PC-3 (cell line): ENCODE measurements around the gene AFG3L2. TPM values are rescaled to one million over a fixed set of nuclear protein-coding genes. Genes with fewer than 3 reads are reported as not detected.

ENCODE experiments used
- ATAC-seq: fragments of 200-7000 bp; cut with Tn5 transposase; 2 replicates; pipeline ENCODE4 v1.9.1; 2020; ENCODE audit warnings: mild to moderate bottlenecking, moderate library complexity
- BruUV-seq: library from RNA; stranded (reverse); fragments of 400-500 nt; replicated peaks from 2 replicates; lab custom pipeline; 2021; lab: Mats Ljungman, UMichigan
- CTCF ChIA-PET: fragments of 300-600 bp; sonication (Branson Sonifier 250); formaldehyde crosslinking; loops from one replicate; lab custom pipeline; 2022; ENCODE audit warnings: antibody characterized with exemption; lab: Charles Lee
- POLR2A ChIA-PET: fragments of 300-600 bp; sonication (Branson Sonifier 250); formaldehyde crosslinking; loops from one replicate; lab custom pipeline; 2022; ENCODE audit warnings: antibody characterized with exemption; ENCODE audit not compliant: unreplicated experiment; lab: Charles Lee
- DNase-seq: peaks from one replicate; pipeline ENCODE4 v3.0.0-alpha.2; 2015
- H2AFZ ChIP-seq: fragments of 300-600 bp; sonication (generic); 2 replicates; pipeline ENCODE4 v1.6.0; 2016; ENCODE audit warnings: antibody characterized with exemption, low read length
- H3F3A ChIP-seq: fragments of 300-600 bp; sonication (generic); one replicate; pipeline ENCODE4 v1.6.0; 2017; ENCODE audit warnings: antibody characterized with exemption, low read length, control low read depth, mild to moderate bottlenecking; ENCODE audit not compliant: unreplicated experiment
- H3K27ac ChIP-seq: fragments of 300-600 bp; sonication (generic); 2 replicates; pipeline ENCODE4 v1.5.1; 2016; ENCODE audit warnings: mild to moderate bottlenecking, low read length
- H3K27me3 ChIP-seq: fragments of 300-600 bp; sonication (generic); 2 replicates; pipeline ENCODE4 v1.6.1; 2016; ENCODE audit warnings: low read length, mixed read lengths
- H3K36me3 ChIP-seq: fragments of 300-600 bp; sonication (generic); 2 replicates; pipeline ENCODE4 v1.6.1; 2016; ENCODE audit warnings: low read depth, mixed run types, low read length, mixed read lengths
- H3K4me1 ChIP-seq: fragments of 300-600 bp; sonication (generic); 2 replicates; pipeline ENCODE4 v1.5.1; 2016; ENCODE audit warnings: low read length; ENCODE audit not compliant: insufficient read depth
- H3K4me2 ChIP-seq: fragments of 300-600 bp; sonication (generic); 2 replicates; pipeline ENCODE4 v1.6.0; 2016; ENCODE audit warnings: low read length
- H3K4me3 ChIP-seq: fragments of 300-600 bp; sonication (generic); 2 replicates; pipeline ENCODE4 v1.5.1; 2016; ENCODE audit warnings: mild to moderate bottlenecking, low read length, mixed read lengths
- H3K79me2 ChIP-seq: fragments of 300-600 bp; sonication (generic); 2 replicates; pipeline ENCODE4 v1.6.1; 2017; ENCODE audit warnings: low read length, mixed read lengths
- H3K9ac ChIP-seq: fragments of 300-600 bp; sonication (generic); 2 replicates; pipeline ENCODE4 v1.6.0; 2016; ENCODE audit warnings: mild to moderate bottlenecking, low read length
- H3K9me2 ChIP-seq: fragments of 300-600 bp; sonication (generic); replicated peaks from 2 replicates; pipeline ENCODE4 v1.6.1; 2016; ENCODE audit warnings: mixed run types, low read length, mixed read lengths
- H3K9me3 ChIP-seq: fragments of 300-600 bp; sonication (generic); 2 replicates; pipeline ENCODE4 v1.6.1; 2016; ENCODE audit warnings: low read length, mixed read lengths
- H4K20me1 ChIP-seq: fragments of 300-600 bp; sonication (generic); 2 replicates; pipeline ENCODE4 v1.6.1; 2016; ENCODE audit warnings: low read length, mixed read lengths
- CTCF ChIP-seq: fragments of 300-600 bp; sonication (generic); conservative IDR thresholded peaks from 2 replicates; pipeline ENCODE4 v1.5.1; 2017; ENCODE audit warnings: antibody characterized with exemption, low read depth, mild to moderate bottlenecking, low read length
- EZH2 ChIP-seq: fragments of 300-600 bp; sonication (generic); IDR thresholded peaks from one replicate; pipeline ENCODE4 v1.6.1; 2017; ENCODE audit warnings: antibody characterized with exemption, mild to moderate bottlenecking, low read length; ENCODE audit not compliant: unreplicated experiment
- EZH2phosphoT487 ChIP-seq: fragments of 300-600 bp; sonication (generic); IDR thresholded peaks from 2 replicates; pipeline ENCODE4 v1.6.1; 2018; ENCODE audit warnings: mild to moderate bottlenecking, antibody characterized with exemption, low read length, borderline replicate concordance
- intact Hi-C: fragments of 100-400 bp; cut with micrococcal nuclease; formaldehyde crosslinking; loops from 2 replicates; pipeline ENCODE4 v1.9.0; 2023
- total RNA-seq: library from RNA; depleted of rRNA; stranded (reverse); fragments of >200 nt; gene quantifications from 2 replicates; pipeline ENCODE4 v1.2.3, GENCODE V29; 2014

AFG3L2 gene
- total RNA-seq, 1 experiment from 2014 or later, result 79.3 TPM

GRCh38 chr18:12306752-12307700, 70.0 kb downstream of the AFG3L2 start:
- BruUV-seq, result TSS peak; percentile 67
- H3K4me2 ChIP-seq, result no peak overlapping the region
- no peak overlapping the region for H3K4me3 ChIP-seq

GRCh38 chr18:12305930-12306629, 70.9 kb downstream of the AFG3L2 start:
- no peak overlapping the region for H3K4me2 ChIP-seq
- no TSS peak for BruUV-seq
- peaks cover 8% of the 10 kb centered on the region; the same call in 1 of the 2 replicates for H3K79me2 ChIP-seq
- H3K4me1 ChIP-seq, result peaks cover 22% of the 10 kb centered on the region
- intact Hi-C loops, result no loop called here
- H2AFZ ChIP-seq, result no peak overlapping the region
- H3K9me2 ChIP-seq, result no peaks in the 10 kb centered on the region
- no peaks in the 10 kb centered on the region for H3K9me3 ChIP-seq
- H3K9ac ChIP-seq, result no peak overlapping the region
- no peaks in the 10 kb centered on the region for H3K36me3 ChIP-seq
- H4K20me1 ChIP-seq, result no peaks in the 10 kb centered on the region
- H3K4me3 ChIP-seq, result no peak overlapping the region
- TF ChIP-seq EZH2phosphoT487, result no peak
- H3K27me3 ChIP-seq, result no peaks in the 10 kb centered on the region
- no peak for ATAC-seq
- POLR2A ChIA-PET, result no interaction called here
- no peaks in the 10 kb centered on the region for H3F3A ChIP-seq
- CTCF ChIA-PET, result no interaction called here
- no peak for DNase-seq
- no peak overlapping the region for H3K27ac ChIP-seq

More at GRCh38 chr18:12306752-12307700, 70.0 kb downstream of the AFG3L2 start:
- TF ChIP-seq CTCF, result no peak
- CTCF ChIA-PET, result no interaction called here
- intact Hi-C loops, result no loop called here
- H3K4me1 ChIP-seq, result peaks cover 22% of the 10 kb centered on the region
- no peaks in the 10 kb centered on the region for H3K9me2 ChIP-seq
- H3K79me2 ChIP-seq, result peaks cover 8% of the 10 kb centered on the region; the same call in 1 of the 2 replicates
- H4K20me1 ChIP-seq, result no peaks in the 10 kb centered on the region
- no peaks in the 10 kb centered on the region for H3F3A ChIP-seq
- no peak for DNase-seq
- no peak overlapping the region for H3K9ac ChIP-seq
- peaks cover 7% of the 10 kb centered on the region for H3K36me3 ChIP-seq
- H2AFZ ChIP-seq, result no peak overlapping the region
- POLR2A ChIA-PET, result no interaction called here
- no peak for ATAC-seq
- no peaks in the 10 kb centered on the region for H3K27me3 ChIP-seq
- H3K27ac ChIP-seq, result no peak overlapping the region
- H3K9me3 ChIP-seq, result peaks cover 6% of the 10 kb centered on the region; the same call in 1 of the 2 replicates

GRCh38 chr18:12305211-12305610, 71.8 kb downstream of the AFG3L2 start:
- POLR2A ChIA-PET, result no interaction called here
- no peak overlapping the region; the same call in 1 of the 2 replicates for H3K4me3 ChIP-seq
- no TSS peak for BruUV-seq

More at GRCh38 chr18:12305211-12305610, 71.8 kb downstream of the AFG3L2 start:
- intact Hi-C loops, result no loop called here
- H3K27me3 ChIP-seq, result no peaks in the 10 kb centered on the region
- 0 out of 2 replicates have a peak overlapping the region, but pooled peaks have one; percentile 9 for H2AFZ ChIP-seq
- peak overlapping the region; percentile 62 for H3K4me2 ChIP-seq
- H3K36me3 ChIP-seq, result no peaks in the 10 kb centered on the region
- no peak overlapping the region for H3K27ac ChIP-seq
- H3K9me2 ChIP-seq, result no peaks in the 10 kb centered on the region
- no peaks in the 10 kb centered on the region for H3K9me3 ChIP-seq
- H3F3A ChIP-seq, result no peaks in the 10 kb centered on the region
- peaks cover 22% of the 10 kb centered on the region for H3K4me1 ChIP-seq
- H4K20me1 ChIP-seq, result no peaks in the 10 kb centered on the region
- ATAC-seq, result no peak
- H3K9ac ChIP-seq, result no peak overlapping the region
- TF ChIP-seq EZH2 (no peak), EZH2phosphoT487 (no peak), CTCF (no peak)
- CTCF ChIA-PET, result no interaction called here
- H3K79me2 ChIP-seq, result peaks cover 8% of the 10 kb centered on the region; the same call in 1 of the 2 replicates
- no peak for DNase-seq
